ENCODE results near the gene AKAP3. TPM values are rescaled to one million over a fixed set of nuclear protein-coding genes. Genes with fewer than 3 reads are reported as not detected.

The AKAP3 gene
- polyA plus RNA-seq, 1 donor (not counting 4 experiments of a cell fraction or from before 2014, with no cell fraction given): 0.72 TPM

- no peaks in the 10 kb centered on the region for H3K27me3 ChIP-seq (ENCODE audit: control insufficient read depth, extremely low read depth, insufficient read depth, low read length)
- no peak for FAIRE-seq
- H3K4me1 ChIP-seq (ENCODE audit: control insufficient read depth, extremely low read depth, insufficient read depth, low read length): no peaks in the 10 kb centered on the region
- no peak overlapping the region for H3K27ac ChIP-seq (ENCODE audit: control insufficient read depth, insufficient read depth, low read length)
- no peaks in the 10 kb centered on the region for H3K9me3 ChIP-seq (ENCODE audit: control insufficient read depth, low read depth, low read length)
- H3K4me2 ChIP-seq (ENCODE audit: control insufficient read depth, extremely low read depth, insufficient read depth, low read depth, low read length): no peak overlapping the region
- no peak overlapping the region for H3K4me3 ChIP-seq (ENCODE audit: control insufficient read depth in 2 of 3, extremely low read depth in 1 of 3, insufficient read depth in 2 of 3, low read depth in 1 of 3, low read length in 3 of 3)
- H3K79me2 ChIP-seq (ENCODE audit: control insufficient read depth, insufficient read depth, low read length): no peaks in the 10 kb centered on the region
- H3K9ac ChIP-seq (ENCODE audit: control insufficient read depth, extremely low read depth, insufficient read depth, low read length): no peak overlapping the region
- no peaks in the 10 kb centered on the region for H3K9me1 ChIP-seq (ENCODE audit: control insufficient read depth, extremely low read depth, insufficient read depth, low read length)
- TF ChIP-seq CTCF (optimal IDR thresholded peaks at IDR 0.05 in 1 of 3, IDR thresholded peaks at IDR 0.05 in 1 of 3, conservative IDR thresholded peaks at IDR 0.05 in 1 of 3; ENCODE audit: extremely low read depth in 1 of 3, insufficient read depth in 2 of 3, low read length in 3 of 3) (no peak), EZH2 (IDR thresholded peaks at IDR 0.05; ENCODE audit: low read length) (no peak)
- H3K36me3 ChIP-seq (ENCODE audit: control insufficient read depth in 2 of 2, extremely low read depth in 1 of 2, insufficient read depth in 2 of 2, low read length in 2 of 2): no peaks in the 10 kb centered on the region
- H4K20me1 ChIP-seq (ENCODE audit: control insufficient read depth, extremely low read depth, insufficient read depth, low read length): no peaks in the 10 kb centered on the region
- H2AFZ ChIP-seq (ENCODE audit: control insufficient read depth, low read length): no peak overlapping the region
- dilution Hi-C loops (cut with MboI; ENCODE audit: extremely low pct_ligation_motif_present, low sequenced_read_pairs): no loop called here
- DNase-seq (ENCODE audit: low read depth, low spot score): no peak
Measured at GRCh38 chr12:4621511-4621910, 27.3 kb downstream of the AKAP3 start.

GRCh38 chr12:4615667-4616066 is 33.2 kb downstream of the AKAP3 start:
- no peaks in the 10 kb centered on the region for H3K79me2 ChIP-seq (ENCODE audit: control insufficient read depth, insufficient read depth, low read length)
- no peaks in the 10 kb centered on the region for H3K9me3 ChIP-seq (ENCODE audit: control insufficient read depth, low read depth, low read length)
- no peak for TF ChIP-seq EZH2 (IDR thresholded peaks at IDR 0.05; ENCODE audit: low read length)
- no peak for TF ChIP-seq CTCF (optimal IDR thresholded peaks at IDR 0.05 in 1 of 3, IDR thresholded peaks at IDR 0.05 in 1 of 3, conservative IDR thresholded peaks at IDR 0.05 in 1 of 3; ENCODE audit: extremely low read depth in 1 of 3, insufficient read depth in 2 of 3, low read length in 3 of 3)
- no peak overlapping the region for H3K9ac ChIP-seq (ENCODE audit: control insufficient read depth, extremely low read depth, insufficient read depth, low read length)
- H4K20me1 ChIP-seq (ENCODE audit: control insufficient read depth, extremely low read depth, insufficient read depth, low read length): no peaks in the 10 kb centered on the region
- peaks cover 0 to 10% of the 10 kb centered on the region in 2 experiments for H3K36me3 ChIP-seq (ENCODE audit: control insufficient read depth in 2 of 2, extremely low read depth in 1 of 2, insufficient read depth in 2 of 2, low read length in 2 of 2)
- no peaks in the 10 kb centered on the region for H3K27me3 ChIP-seq (ENCODE audit: control insufficient read depth, extremely low read depth, insufficient read depth, low read length)
- no peak overlapping the region for H3K4me3 ChIP-seq (ENCODE audit: control insufficient read depth in 2 of 3, extremely low read depth in 1 of 3, insufficient read depth in 2 of 3, low read depth in 1 of 3, low read length in 3 of 3)
- dilution Hi-C loops (cut with MboI; ENCODE audit: extremely low pct_ligation_motif_present, low sequenced_read_pairs): no loop called here
- H3K9me1 ChIP-seq (ENCODE audit: control insufficient read depth, extremely low read depth, insufficient read depth, low read length): no peaks in the 10 kb centered on the region
- DNase-seq (ENCODE audit: low read depth, low spot score) (no peak), FAIRE-seq (no peak)
- no peak overlapping the region for H2AFZ ChIP-seq (ENCODE audit: control insufficient read depth, low read length)
- H3K4me2 ChIP-seq (ENCODE audit: control insufficient read depth, extremely low read depth, insufficient read depth, low read depth, low read length): no peak overlapping the region
- no peaks in the 10 kb centered on the region for H3K4me1 ChIP-seq (ENCODE audit: control insufficient read depth, extremely low read depth, insufficient read depth, low read length)
- H3K27ac ChIP-seq (ENCODE audit: control insufficient read depth, insufficient read depth, low read length): no peak overlapping the region

Measured in keratinocyte (primary cell).